SK-N-SH treated with all-trans-retinoic acid at 6 μM for 48 hours (cell line): Measurements from ENCODE around the gene FGFRL1.

Source experiments
- ATAC-seq: fragments of 200-7000 bp; cut with Tn5 transposase; 3 replicates; pipeline ENCODE4 v1.9.1; 2020; ENCODE audit warnings: mild to moderate bottlenecking, moderate library complexity
- ARNTL ChIP-seq: fragments of 450-650 bp; formaldehyde crosslinking; IDR thresholded peaks from 2 replicates; pipeline ENCODE4 v1.5.0; 2020; ENCODE audit warnings: low read depth, mild to moderate bottlenecking, moderate library complexity, borderline replicate concordance
- CSDC2 ChIP-seq: fragments of 250-450 bp; sonication (Bioruptor Pico); IDR thresholded peaks from 2 replicates; pipeline ENCODE4 v1.5.0; 2020; ENCODE audit warnings: mild to moderate bottlenecking, moderate library complexity
- ESRRG ChIP-seq: fragments of 250-450 bp; sonication (Bioruptor Pico); IDR thresholded peaks from 2 replicates; pipeline ENCODE4 v1.6.1; 2021; ENCODE audit warnings: mild to moderate bottlenecking
- ISL1 ChIP-seq: fragments of 250-450 bp; sonication (Bioruptor Pico); IDR thresholded peaks from 2 replicates; pipeline ENCODE4 v2.1.2; 2022; ENCODE audit warnings: mild to moderate bottlenecking, moderate library complexity
- OSR1 ChIP-seq: fragments of 250-450 bp; sonication (Bioruptor Pico); IDR thresholded peaks from 2 replicates; pipeline ENCODE4 v1.8.0; 2022; ENCODE audit warnings: moderate library complexity, mild to moderate bottlenecking, inconsistent platforms
- PPARA ChIP-seq: fragments of 250-450 bp; sonication (Bioruptor Pico); IDR thresholded peaks from 2 replicates; pipeline ENCODE4 v1.5.0; 2020; ENCODE audit warnings: mild to moderate bottlenecking, borderline replicate concordance
- SNAI2 ChIP-seq: fragments of 250-450 bp; sonication (Bioruptor Pico); IDR thresholded peaks from 2 replicates; pipeline ENCODE4 v1.5.0; 2020; ENCODE audit warnings: mild to moderate bottlenecking, moderate library complexity
- TCF4 ChIP-seq: fragments of 250-450 bp; sonication (Bioruptor Pico); IDR thresholded peaks from 2 replicates; pipeline ENCODE4 v1.8.0; 2021; ENCODE audit warnings: mild to moderate bottlenecking, moderate library complexity, borderline replicate concordance
- TOX ChIP-seq: fragments of 250-450 bp; sonication (Bioruptor Pico); IDR thresholded peaks from 2 replicates; pipeline ENCODE4 v1.8.0; 2021; ENCODE audit warnings: mild to moderate bottlenecking, moderate library complexity, borderline replicate concordance
- ZC3H10 ChIP-seq: fragments of 250-450 bp; sonication (Bioruptor Pico); IDR thresholded peaks from 2 replicates; pipeline ENCODE4 v1.5.1; 2021; ENCODE audit warnings: mild to moderate bottlenecking, moderate library complexity
- ZFP3 ChIP-seq: fragments of 250-450 bp; sonication (Bioruptor Pico); IDR thresholded peaks from 2 replicates; pipeline ENCODE4 v1.5.0; 2020; ENCODE audit warnings: mild to moderate bottlenecking, moderate library complexity
- ZFP30 ChIP-seq: fragments of 450-650 bp; formaldehyde crosslinking; IDR thresholded peaks from 2 replicates; pipeline ENCODE4 v1.5.0; 2022; ENCODE audit warnings: mild to moderate bottlenecking, moderate library complexity
- ZNF565 ChIP-seq: fragments of 450-650 bp; formaldehyde crosslinking; conservative IDR thresholded peaks from 2 replicates; pipeline ENCODE4 v1.5.0; 2020; ENCODE audit warnings: low read depth, mild to moderate bottlenecking, moderate library complexity
- ZNF70 ChIP-seq: fragments of 450-650 bp; formaldehyde crosslinking; IDR thresholded peaks from 2 replicates; pipeline ENCODE4 v1.5.0; 2020; ENCODE audit warnings: mild to moderate bottlenecking, moderate library complexity
- ZNF8 ChIP-seq: fragments of 450-650 bp; formaldehyde crosslinking; IDR thresholded peaks from 2 replicates; pipeline ENCODE4 v1.5.0; 2020; ENCODE audit warnings: mild to moderate bottlenecking, moderate library complexity
- TF ChIP-seq, protein P1 (sequence below): fragments of 250-450 bp; sonication (Bioruptor Pico); IDR thresholded peaks from 2 replicates; pipeline ENCODE4 v1.5.1; 2021; ENCODE audit warnings: mild to moderate bottlenecking, moderate library complexity
- TF ChIP-seq, protein P2 (sequence below): fragments of 250-450 bp; sonication (Bioruptor Pico); IDR thresholded peaks from 2 replicates; pipeline ENCODE4 v1.8.0; 2020; ENCODE audit warnings: mild to moderate bottlenecking, moderate library complexity, borderline replicate concordance
- TF ChIP-seq, protein P3 (sequence below): fragments of 250-450 bp; sonication (Bioruptor Pico); IDR thresholded peaks from 2 replicates; pipeline ENCODE4 v1.5.1; 2020; ENCODE audit warnings: low read depth, mild to moderate bottlenecking, moderate library complexity
- TF ChIP-seq, protein P4 (sequence below): fragments of 250-450 bp; sonication (Bioruptor Pico); IDR thresholded peaks from 2 replicates; pipeline ENCODE4 v1.5.0; 2020; ENCODE audit warnings: mild to moderate bottlenecking, moderate library complexity

FGFRL1 gene

DNA sequence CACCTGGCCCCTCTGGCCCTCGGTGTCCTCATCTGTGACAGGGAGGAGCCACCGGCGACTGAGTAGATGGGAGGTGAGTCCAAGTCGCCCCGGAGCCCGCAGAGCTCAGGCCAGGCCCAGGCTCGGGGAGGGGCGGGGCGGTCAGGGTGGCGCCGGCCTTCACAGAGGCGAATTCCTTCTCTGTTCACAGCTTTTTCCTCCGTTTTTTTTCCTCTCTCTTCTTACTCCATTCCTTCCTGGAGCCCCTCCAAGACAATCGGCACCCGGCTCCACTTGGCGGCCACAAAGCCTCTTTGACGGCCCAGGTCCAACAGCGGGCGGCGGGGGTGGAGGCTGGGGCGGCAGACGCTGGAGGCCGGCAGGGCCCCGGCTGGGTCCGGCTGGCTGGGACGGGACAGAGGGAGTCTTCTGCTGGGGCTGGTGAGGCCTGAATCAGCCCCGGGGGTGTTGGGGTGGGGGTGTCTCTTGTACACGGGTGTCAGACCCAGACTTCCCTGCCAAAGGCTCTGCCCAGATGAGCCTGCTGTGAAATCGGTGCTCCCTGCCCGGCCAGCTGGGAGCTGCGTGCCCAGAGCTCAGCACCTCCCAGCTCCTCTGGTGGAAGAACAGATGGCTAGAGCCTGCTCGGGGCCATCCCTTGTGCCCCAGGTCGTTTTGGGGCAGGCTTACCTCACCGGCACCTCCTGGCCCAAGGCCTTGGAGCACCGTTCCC lies 22.6 kb downstream of the FGFRL1 start:
- TF ChIP-seq, protein P1, sequence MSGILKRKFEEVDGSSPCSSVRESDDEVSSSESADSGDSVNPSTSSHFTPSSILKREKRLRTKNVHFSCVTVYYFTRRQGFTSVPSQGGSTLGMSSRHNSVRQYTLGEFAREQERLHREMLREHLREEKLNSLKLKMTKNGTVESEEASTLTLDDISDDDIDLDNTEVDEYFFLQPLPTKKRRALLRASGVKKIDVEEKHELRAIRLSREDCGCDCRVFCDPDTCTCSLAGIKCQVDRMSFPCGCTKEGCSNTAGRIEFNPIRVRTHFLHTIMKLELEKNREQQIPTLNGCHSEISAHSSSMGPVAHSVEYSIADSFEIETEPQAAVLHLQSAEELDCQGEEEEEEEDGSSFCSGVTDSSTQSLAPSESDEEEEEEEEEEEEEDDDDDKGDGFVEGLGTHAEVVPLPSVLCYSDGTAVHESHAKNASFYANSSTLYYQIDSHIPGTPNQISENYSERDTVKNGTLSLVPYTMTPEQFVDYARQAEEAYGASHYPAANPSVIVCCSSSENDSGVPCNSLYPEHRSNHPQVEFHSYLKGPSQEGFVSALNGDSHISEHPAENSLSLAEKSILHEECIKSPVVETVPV (CRISPR knock-in tag) = no peak
- TF ChIP-seq ARNTL (CRISPR knock-in tag) = no peak
- TF ChIP-seq ZFP30 = no peak
- no peak for TF ChIP-seq PPARA (CRISPR knock-in tag)
- no peak for TF ChIP-seq ZNF8 (CRISPR knock-in tag)
- TF ChIP-seq ZNF565 (CRISPR knock-in tag) = no peak
- no peak for TF ChIP-seq OSR1
- TF ChIP-seq ZC3H10 (CRISPR knock-in tag) = no peak
- TF ChIP-seq ZFP3 = no peak
- TF ChIP-seq TOX (CRISPR knock-in tag) = no peak
- TF ChIP-seq CSDC2 (CRISPR knock-in tag) = no peak
- TF ChIP-seq, protein P2, sequence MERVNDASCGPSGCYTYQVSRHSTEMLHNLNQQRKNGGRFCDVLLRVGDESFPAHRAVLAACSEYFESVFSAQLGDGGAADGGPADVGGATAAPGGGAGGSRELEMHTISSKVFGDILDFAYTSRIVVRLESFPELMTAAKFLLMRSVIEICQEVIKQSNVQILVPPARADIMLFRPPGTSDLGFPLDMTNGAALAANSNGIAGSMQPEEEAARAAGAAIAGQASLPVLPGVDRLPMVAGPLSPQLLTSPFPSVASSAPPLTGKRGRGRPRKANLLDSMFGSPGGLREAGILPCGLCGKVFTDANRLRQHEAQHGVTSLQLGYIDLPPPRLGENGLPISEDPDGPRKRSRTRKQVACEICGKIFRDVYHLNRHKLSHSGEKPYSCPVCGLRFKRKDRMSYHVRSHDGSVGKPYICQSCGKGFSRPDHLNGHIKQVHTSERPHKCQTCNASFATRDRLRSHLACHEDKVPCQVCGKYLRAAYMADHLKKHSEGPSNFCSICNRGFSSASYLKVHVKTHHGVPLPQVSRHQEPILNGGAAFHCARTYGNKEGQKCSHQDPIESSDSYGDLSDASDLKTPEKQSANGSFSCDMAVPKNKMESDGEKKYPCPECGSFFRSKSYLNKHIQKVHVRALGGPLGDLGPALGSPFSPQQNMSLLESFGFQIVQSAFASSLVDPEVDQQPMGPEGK (CRISPR knock-in tag) = no peak
- TF ChIP-seq, protein P3, sequence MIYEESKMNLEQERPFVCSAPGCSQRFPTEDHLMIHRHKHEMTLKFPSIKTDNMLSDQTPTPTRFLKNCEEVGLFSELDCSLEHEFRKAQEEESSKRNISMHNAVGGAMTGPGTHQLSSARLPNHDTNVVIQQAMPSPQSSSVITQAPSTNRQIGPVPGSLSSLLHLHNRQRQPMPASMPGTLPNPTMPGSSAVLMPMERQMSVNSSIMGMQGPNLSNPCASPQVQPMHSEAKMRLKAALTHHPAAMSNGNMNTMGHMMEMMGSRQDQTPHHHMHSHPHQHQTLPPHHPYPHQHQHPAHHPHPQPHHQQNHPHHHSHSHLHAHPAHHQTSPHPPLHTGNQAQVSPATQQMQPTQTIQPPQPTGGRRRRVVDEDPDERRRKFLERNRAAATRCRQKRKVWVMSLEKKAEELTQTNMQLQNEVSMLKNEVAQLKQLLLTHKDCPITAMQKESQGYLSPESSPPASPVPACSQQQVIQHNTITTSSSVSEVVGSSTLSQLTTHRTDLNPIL (CRISPR knock-in tag) = no peak
- no peak for TF ChIP-seq ISL1 (CRISPR knock-in tag)
- TF ChIP-seq TCF4 = no peak
- TF ChIP-seq ZNF70 (CRISPR knock-in tag) = no peak
- ATAC-seq = no peak

DNA sequence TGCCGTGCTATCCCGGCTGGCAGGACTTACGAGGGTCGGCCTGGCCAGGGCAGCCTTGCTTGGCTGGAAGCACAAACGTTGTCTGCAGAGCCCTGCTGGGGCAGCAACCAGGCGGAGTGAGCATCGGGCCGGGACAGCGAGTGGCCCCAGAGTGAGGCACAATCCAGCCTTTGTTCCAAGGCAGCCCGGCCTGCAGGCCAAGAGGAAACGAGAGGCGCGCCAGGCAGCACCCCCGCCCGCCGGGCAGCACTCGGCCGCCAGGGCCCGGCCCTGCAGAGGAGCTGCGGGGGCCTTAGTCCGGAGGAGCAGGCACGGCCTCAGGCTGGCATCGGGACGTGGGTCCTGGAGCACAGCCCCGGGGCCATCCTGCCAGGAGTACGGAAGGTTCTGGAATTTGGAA lies 24.1 kb downstream of the FGFRL1 start:
- no peak for ATAC-seq
- TF ChIP-seq ZNF8 (CRISPR knock-in tag) (no peak), SNAI2 (no peak), ZFP30 (no peak), TCF4 (no peak), ZNF565 (CRISPR knock-in tag) (no peak), ESRRG (CRISPR knock-in tag) (no peak), OSR1 (no peak), PPARA (CRISPR knock-in tag) (no peak), ARNTL (CRISPR knock-in tag) (no peak), ZFP3 (no peak), ZNF70 (CRISPR knock-in tag) (no peak)
- TF ChIP-seq, protein P3 (CRISPR knock-in tag) = no peak
- TF ChIP-seq, protein P1 (CRISPR knock-in tag) = no peak
- TF ChIP-seq, protein P4, sequence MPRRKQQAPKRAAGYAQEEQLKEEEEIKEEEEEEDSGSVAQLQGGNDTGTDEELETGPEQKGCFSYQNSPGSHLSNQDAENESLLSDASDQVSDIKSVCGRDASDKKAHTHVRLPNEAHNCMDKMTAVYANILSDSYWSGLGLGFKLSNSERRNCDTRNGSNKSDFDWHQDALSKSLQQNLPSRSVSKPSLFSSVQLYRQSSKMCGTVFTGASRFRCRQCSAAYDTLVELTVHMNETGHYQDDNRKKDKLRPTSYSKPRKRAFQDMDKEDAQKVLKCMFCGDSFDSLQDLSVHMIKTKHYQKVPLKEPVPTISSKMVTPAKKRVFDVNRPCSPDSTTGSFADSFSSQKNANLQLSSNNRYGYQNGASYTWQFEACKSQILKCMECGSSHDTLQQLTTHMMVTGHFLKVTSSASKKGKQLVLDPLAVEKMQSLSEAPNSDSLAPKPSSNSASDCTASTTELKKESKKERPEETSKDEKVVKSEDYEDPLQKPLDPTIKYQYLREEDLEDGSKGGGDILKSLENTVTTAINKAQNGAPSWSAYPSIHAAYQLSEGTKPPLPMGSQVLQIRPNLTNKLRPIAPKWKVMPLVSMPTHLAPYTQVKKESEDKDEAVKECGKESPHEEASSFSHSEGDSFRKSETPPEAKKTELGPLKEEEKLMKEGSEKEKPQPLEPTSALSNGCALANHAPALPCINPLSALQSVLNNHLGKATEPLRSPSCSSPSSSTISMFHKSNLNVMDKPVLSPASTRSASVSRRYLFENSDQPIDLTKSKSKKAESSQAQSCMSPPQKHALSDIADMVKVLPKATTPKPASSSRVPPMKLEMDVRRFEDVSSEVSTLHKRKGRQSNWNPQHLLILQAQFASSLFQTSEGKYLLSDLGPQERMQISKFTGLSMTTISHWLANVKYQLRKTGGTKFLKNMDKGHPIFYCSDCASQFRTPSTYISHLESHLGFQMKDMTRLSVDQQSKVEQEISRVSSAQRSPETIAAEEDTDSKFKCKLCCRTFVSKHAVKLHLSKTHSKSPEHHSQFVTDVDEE (CRISPR knock-in tag) = no peak
- TF ChIP-seq, protein P2 (CRISPR knock-in tag) = no peak
